CD8-positive, alpha-beta memory T cell (primary cell): ENCODE results near the gene CALU. TPM values are rescaled to one million over a fixed set of nuclear protein-coding genes. Genes with fewer than 3 reads are reported as not detected.

ENCODE experiments used
- CTCF ChIA-PET: fragments of 350-600 bp; sonication (Branson Sonifier 250); formaldehyde crosslinking; loops from one replicate; lab custom pipeline; 2021; ENCODE audit warnings: antibody characterized with exemption; lab: Charles Lee
- POLR2A ChIA-PET: fragments of 350-600 bp; sonication (Branson Sonifier 250); formaldehyde crosslinking; loops from one replicate; lab custom pipeline; 2021; ENCODE audit warnings: antibody characterized with exemption; lab: Charles Lee
- DNase-seq, 5 donors: peaks; one replicate each; pipeline versions ENCODE4 v3.0.0 to v3.0.0-alpha.2; 2020 to 2022; ENCODE audit warnings: mixed read lengths in 1 of 5
- H3K27ac ChIP-seq: one replicate; pipeline ENCODE4 v1.7.0; 2013; ENCODE audit warnings: low read depth, mild to moderate bottlenecking, low read length, moderate library complexity
- H3K27me3 ChIP-seq: 2 replicates; pipeline ENCODE4 v1.7.0; 2013; ENCODE audit warnings: low read length, mild to moderate bottlenecking; ENCODE audit not compliant: insufficient read depth, poor library complexity, severe bottlenecking
- H3K36me3 ChIP-seq: 2 replicates; pipeline ENCODE4 v1.7.0; 2013; ENCODE audit warnings: mild to moderate bottlenecking, low read length, moderate library complexity; ENCODE audit not compliant: insufficient read depth
- H3K4me1 ChIP-seq: 2 replicates; pipeline ENCODE4 v1.7.0; 2013; ENCODE audit warnings: mild to moderate bottlenecking, low read length, moderate library complexity; ENCODE audit not compliant: insufficient read depth
- H3K4me3 ChIP-seq: 2 replicates; pipeline ENCODE4 v1.7.0; 2013; ENCODE audit warnings: mild to moderate bottlenecking, low read length
- H3K9me3 ChIP-seq: 2 replicates; pipeline ENCODE4 v1.7.0; 2013; ENCODE audit warnings: mild to moderate bottlenecking, low read length
- H3K27ac Mint-ChIP-seq, 8 donors: one replicate each; pipeline ENCODE4 v1.8.0; 2020 to 2021; ENCODE audit warnings: mixed read lengths in 8 of 8, mild to moderate bottlenecking in 6 of 8, inconsistent platforms in 3 of 8, moderate library complexity in 3 of 8
- H3K27me3 Mint-ChIP-seq, 2 donors: one replicate each; pipeline ENCODE4 v1.8.0; 2020 to 2021; ENCODE audit warnings: mixed read lengths in 2 of 2, mild to moderate bottlenecking in 1 of 2, moderate library complexity in 1 of 2
- H3K36me3 Mint-ChIP-seq, 3 donors: one replicate each; pipeline ENCODE4 v1.8.0; 2020 to 2021; ENCODE audit warnings: mixed read lengths in 3 of 3, inconsistent platforms in 1 of 3, mild to moderate bottlenecking in 1 of 3
- H3K4me1 Mint-ChIP-seq, 3 donors: one replicate each; pipeline ENCODE4 v1.8.0; 2020 to 2021; ENCODE audit warnings: mixed read lengths in 3 of 3, inconsistent platforms in 1 of 3, mild to moderate bottlenecking in 1 of 3
- H3K4me3 Mint-ChIP-seq, 7 donors: one replicate each; pipeline ENCODE4 v1.8.0; 2020 to 2021; ENCODE audit warnings: mixed read lengths in 7 of 7, mild to moderate bottlenecking in 6 of 7, moderate library complexity in 4 of 7, inconsistent platforms in 2 of 7
- H3K9me3 Mint-ChIP-seq, 5 donors: one replicate each; pipeline ENCODE4 v1.8.0; 2020 to 2022; ENCODE audit warnings: mixed read lengths in 5 of 5, mild to moderate bottlenecking in 3 of 5, moderate library complexity in 2 of 5, inconsistent platforms in 1 of 5
- polyA plus RNA-seq: library from polyadenylated mRNA; unstranded; fragments of 300-500 nt; fragmentation: Illumina TruSeq; gene quantifications from one replicate; pipeline ENCODE4 v1.2.3, GENCODE V29; 2021
- total RNA-seq, 2 experiments: library from RNA; stranded (reverse); gene quantifications; one replicate each; pipeline ENCODE4 v1.2.3, GENCODE V29; 2021

The CALU gene
- total and polyA plus RNA-seq, 3 experiments from 2014 or later: 28.8 to 52.0 (median 51.4) TPM

- Mint-ChIP-seq H3K4me1 (peaks cover 4 to 21% (median 13%) of the 10 kb centered on the region in 3 donors), H3K9me3 (no peaks in the 10 kb centered on the region), H3K36me3 (peaks cover 0 to 9% (median 0%) of the 10 kb centered on the region in 3 donors), H3K27me3 (no peaks in the 10 kb centered on the region), H3K4me3 (peak overlapping the region; percentile 42 to 96 (median 67)), H3K27ac (peak overlapping the region in 3 of 8 donors; percentile 9 to 86 (median 42))
- peaks cover 8% of the 10 kb centered on the region for H3K4me1 ChIP-seq
- H3K9me3 ChIP-seq: no peaks in the 10 kb centered on the region
- POLR2A ChIA-PET: no interaction called here
- H3K4me3 ChIP-seq: no peak overlapping the region
- H3K36me3 ChIP-seq: no peaks in the 10 kb centered on the region
- no peak for DNase-seq
- H3K27me3 ChIP-seq: no peaks in the 10 kb centered on the region
- H3K27ac ChIP-seq: peak overlapping the region; percentile 51
- CTCF ChIA-PET: no interaction called here
These were observed 53.5 kb downstream of the CALU start for GRCh38 chr7:128792471-128793180.

- Histone ChIP-seq H3K36me3 (no peaks in the 10 kb centered on the region), H3K27me3 (no peaks in the 10 kb centered on the region), H3K4me1 (peaks cover 8% of the 10 kb centered on the region), H3K4me3 (no peak overlapping the region), H3K27ac (peak overlapping the region; percentile 31), H3K9me3 (no peaks in the 10 kb centered on the region)
- Mint-ChIP-seq H3K27ac (peak overlapping the region in 3 of 8 donors; percentile 18 to 77 (median 47)), H3K9me3 (no peaks in the 10 kb centered on the region), H3K27me3 (no peaks in the 10 kb centered on the region), H3K4me1 (peaks cover 4 to 20% (median 13%) of the 10 kb centered on the region in 3 donors), H3K4me3 (peak overlapping the region in 6 of 7 donors; percentile 17 to 95 (median 66)), H3K36me3 (peaks cover 0 to 9% (median 0%) of the 10 kb centered on the region in 3 donors)
- no peak for DNase-seq
- ChIA-PET CTCF (no interaction called here), POLR2A (no interaction called here)
These were observed 54.0 kb downstream of the CALU start for GRCh38 chr7:128793181-128793547.

DNA sequence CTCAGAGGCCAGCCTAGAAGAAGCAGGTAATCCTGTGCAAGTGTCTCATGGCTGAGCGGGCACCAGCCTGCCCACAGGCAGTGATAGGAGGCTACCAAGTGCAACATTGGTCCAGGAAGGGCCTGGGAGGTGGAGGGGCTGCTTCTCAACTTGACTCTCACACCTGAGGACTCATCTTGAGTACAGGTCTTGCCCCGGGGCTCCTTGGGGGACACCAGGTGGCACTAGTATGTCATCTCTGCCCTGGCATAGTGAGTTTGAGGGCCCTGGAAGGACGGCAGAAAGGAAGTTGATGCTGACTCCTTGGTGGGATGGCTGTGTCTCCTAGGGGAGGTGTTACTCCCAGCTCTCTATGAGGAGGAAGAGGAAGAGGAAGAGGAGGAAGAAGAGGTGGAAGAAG is 54.9 kb downstream of the CALU start:
- POLR2A ChIA-PET: no interaction called here
- Mint-ChIP-seq H3K4me3 (peak overlapping the region in 3 of 7 donors; percentile 7 to 63 (median 46)), H3K36me3 (peaks cover 0 to 9% (median 0%) of the 10 kb centered on the region in 3 donors), H3K27ac (peak overlapping the region in 3 of 8 donors; percentile 18 to 83 (median 31)), H3K9me3 (no peaks in the 10 kb centered on the region), H3K4me1 (peaks cover 4 to 20% (median 13%) of the 10 kb centered on the region in 3 donors), H3K27me3 (no peaks in the 10 kb centered on the region)
- no peak overlapping the region for H3K4me3 ChIP-seq
- H3K27ac ChIP-seq: no peak overlapping the region
- H3K4me1 ChIP-seq: peaks cover 8% of the 10 kb centered on the region
- CTCF ChIA-PET: no interaction called here
- peak in 1 of 5 donors; percentile 27 for DNase-seq
- H3K9me3 ChIP-seq: no peaks in the 10 kb centered on the region
- H3K36me3 ChIP-seq: no peaks in the 10 kb centered on the region
- no peaks in the 10 kb centered on the region for H3K27me3 ChIP-seq

DNA sequence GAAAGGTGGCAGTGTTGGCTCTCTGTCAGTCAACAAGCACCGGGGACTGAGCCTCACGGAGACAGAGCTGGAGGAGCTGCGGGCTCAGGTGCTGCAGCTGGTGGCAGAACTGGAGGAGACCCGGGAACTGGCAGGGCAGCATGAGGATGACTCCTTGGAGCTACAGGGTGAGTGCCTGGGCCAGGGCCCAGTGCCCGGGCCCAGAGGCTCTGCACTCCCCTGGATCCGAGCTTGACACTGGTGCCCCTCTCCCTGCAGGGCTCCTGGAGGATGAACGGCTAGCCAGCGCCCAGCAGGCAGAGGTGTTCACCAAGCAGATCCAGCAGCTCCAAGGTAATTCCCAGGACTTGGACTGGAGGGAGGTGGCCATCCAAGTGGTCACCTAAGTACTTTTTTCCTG is 55.3 kb downstream of the CALU start:
- DNase-seq: no peak
- Histone ChIP-seq H3K36me3 (no peaks in the 10 kb centered on the region), H3K27ac (no peak overlapping the region), H3K27me3 (no peaks in the 10 kb centered on the region), H3K9me3 (no peaks in the 10 kb centered on the region), H3K4me1 (peaks cover 8% of the 10 kb centered on the region), H3K4me3 (no peak overlapping the region)
- CTCF ChIA-PET: no interaction called here
- no peaks in the 10 kb centered on the region for H3K9me3 Mint-ChIP-seq
- H3K4me3 Mint-ChIP-seq: peak overlapping the region in 2 of 7 donors; percentile 46 to 82
- H3K36me3 Mint-ChIP-seq: peaks cover 0 to 9% (median 0%) of the 10 kb centered on the region in 3 donors
- H3K27me3 Mint-ChIP-seq: no peaks in the 10 kb centered on the region
- POLR2A ChIA-PET: no interaction called here
- H3K27ac Mint-ChIP-seq: no peak overlapping the region
- H3K4me1 Mint-ChIP-seq: peaks cover 4 to 20% (median 13%) of the 10 kb centered on the region in 3 donors

- Mint-ChIP-seq H3K4me1 (peaks cover 4 to 14% (median 10%) of the 10 kb centered on the region in 3 donors), H3K27ac (peak overlapping the region in 1 of 8 donors; percentile 23), H3K4me3 (peak overlapping the region in 1 of 7 donors; percentile 82), H3K9me3 (no peaks in the 10 kb centered on the region), H3K36me3 (peaks cover 0 to 9% (median 0%) of the 10 kb centered on the region in 3 donors), H3K27me3 (no peaks in the 10 kb centered on the region)
- Histone ChIP-seq H3K4me3 (no peak overlapping the region), H3K4me1 (peaks cover 8% of the 10 kb centered on the region), H3K27me3 (no peaks in the 10 kb centered on the region), H3K36me3 (no peaks in the 10 kb centered on the region), H3K27ac (no peak overlapping the region), H3K9me3 (no peaks in the 10 kb centered on the region)
- ChIA-PET POLR2A (no interaction called here), CTCF (interaction anchor here (0.6 to 1.3 kb wide), 2 partner anchors 75 to 88 kb away, joined by 3 read pairs; no protein-coding TSS in a partner anchor)
- no peak for DNase-seq
These were observed 56.0 kb downstream of the CALU start for GRCh38 chr7:128795129-128795528.

DNA sequence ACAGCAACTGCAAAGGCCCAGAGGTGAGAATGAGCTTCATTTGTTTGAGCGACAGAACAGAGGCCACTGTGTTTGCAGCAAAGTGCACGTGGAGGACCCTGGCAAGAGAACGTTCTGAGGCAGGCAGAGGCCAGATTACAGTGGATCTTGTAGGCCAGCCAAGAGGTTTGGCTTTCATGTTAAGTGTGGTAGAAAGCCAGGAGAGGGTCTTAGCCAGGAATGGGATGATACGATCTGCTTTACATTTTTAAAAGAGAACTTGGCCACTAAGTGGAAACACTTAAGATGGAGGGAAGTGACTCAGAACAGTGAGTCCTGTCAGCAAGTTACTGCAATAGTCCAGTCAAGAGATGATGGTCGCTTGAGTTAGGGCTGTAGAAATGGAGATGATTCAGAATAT is 57.2 kb downstream of the CALU start:
- H3K4me1 ChIP-seq: peaks cover 8% of the 10 kb centered on the region
- no peaks in the 10 kb centered on the region for H3K9me3 ChIP-seq
- DNase-seq: no peak
- H3K27me3 ChIP-seq: no peaks in the 10 kb centered on the region
- no peaks in the 10 kb centered on the region for H3K36me3 ChIP-seq
- Mint-ChIP-seq H3K27me3 (no peaks in the 10 kb centered on the region), H3K36me3 (peaks cover 4 to 14% (median 4%) of the 10 kb centered on the region in 3 donors), H3K4me1 (peaks cover 0 to 9% (median 6%) of the 10 kb centered on the region in 3 donors), H3K9me3 (no peaks in the 10 kb centered on the region), H3K27ac (no peak overlapping the region), H3K4me3 (no peak overlapping the region)
- POLR2A ChIA-PET: interaction anchor here (0.7 kb wide), 1 partner anchor 10 kb away, joined by 3 read pairs; no protein-coding TSS in a partner anchor
- CTCF ChIA-PET: interaction anchor here (1.3 kb wide), 1 partner anchor 87 kb away, joined by 3 read pairs; no protein-coding TSS in a partner anchor
- no peak overlapping the region for H3K4me3 ChIP-seq
- H3K27ac ChIP-seq: no peak overlapping the region

DNA sequence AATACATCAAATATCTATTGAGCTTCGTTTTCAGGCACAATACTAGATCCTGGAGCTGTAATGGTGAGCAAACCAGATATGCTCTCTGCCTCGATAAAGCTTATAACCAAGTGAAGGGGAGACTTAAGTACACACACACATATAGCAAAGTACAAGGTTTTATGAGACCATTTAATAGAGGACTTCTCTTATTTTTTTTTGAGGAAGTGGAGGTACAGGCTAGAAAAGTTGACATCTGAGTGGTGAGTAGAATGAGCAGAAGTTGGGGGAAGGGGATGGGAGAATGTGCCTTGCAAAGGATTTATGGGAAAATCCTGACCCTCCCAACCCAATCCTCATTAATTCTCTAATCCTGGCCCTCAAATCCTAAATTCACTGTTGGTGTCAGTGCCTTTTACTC is 60.3 kb downstream of the CALU start:
- Histone ChIP-seq H3K9me3 (no peaks in the 10 kb centered on the region), H3K36me3 (no peaks in the 10 kb centered on the region), H3K27me3 (no peaks in the 10 kb centered on the region), H3K4me1 (no peaks in the 10 kb centered on the region), H3K4me3 (no peak overlapping the region), H3K27ac (no peak overlapping the region)
- Mint-ChIP-seq H3K9me3 (no peaks in the 10 kb centered on the region), H3K4me3 (no peak overlapping the region), H3K27me3 (no peaks in the 10 kb centered on the region), H3K4me1 (no peaks in the 10 kb centered on the region), H3K36me3 (peaks cover 5 to 13% (median 9%) of the 10 kb centered on the region in 3 donors), H3K27ac (no peak overlapping the region)
- DNase-seq: no peak
- ChIA-PET CTCF (no interaction called here), POLR2A (no interaction called here)

DNA sequence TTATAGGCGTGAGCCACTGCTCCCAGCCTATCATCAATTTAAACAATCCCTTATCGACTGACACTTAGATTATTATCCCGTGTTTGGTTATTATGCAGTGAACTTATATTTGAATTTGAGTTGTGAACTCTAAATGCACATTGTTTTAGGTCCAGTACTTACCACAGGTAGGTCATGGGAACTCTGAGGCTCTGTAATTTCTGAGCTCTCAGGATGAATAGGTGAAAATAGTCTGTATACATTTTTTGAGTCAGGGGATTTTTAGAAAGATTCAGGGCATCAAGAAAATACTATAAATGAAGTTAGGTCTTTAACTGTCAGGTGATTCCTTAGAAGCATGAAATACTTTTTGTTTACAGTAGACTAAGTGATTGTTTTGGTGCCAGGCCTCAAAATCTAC is 61.4 kb downstream of the CALU start:
- peaks cover 5 to 17% (median 13%) of the 10 kb centered on the region in 3 donors for H3K36me3 Mint-ChIP-seq
- no peaks in the 10 kb centered on the region for H3K27me3 Mint-ChIP-seq
- CTCF ChIA-PET: no interaction called here
- H3K27ac Mint-ChIP-seq: no peak overlapping the region
- Histone ChIP-seq H3K4me1 (no peaks in the 10 kb centered on the region), H3K27ac (no peak overlapping the region), H3K4me3 (no peak overlapping the region), H3K27me3 (no peaks in the 10 kb centered on the region), H3K9me3 (no peaks in the 10 kb centered on the region), H3K36me3 (no peaks in the 10 kb centered on the region)
- no peaks in the 10 kb centered on the region for H3K9me3 Mint-ChIP-seq
- no peak overlapping the region for H3K4me3 Mint-ChIP-seq
- no peaks in the 10 kb centered on the region for H3K4me1 Mint-ChIP-seq
- no peak for DNase-seq
- POLR2A ChIA-PET: no interaction called here
